HL-60 (cell line): ENCODE results near the gene MPP3.

Experiments
- DNase-seq, 2 experiments: peaks; one replicate each; pipeline ENCODE4 v3.0.0-alpha.2; 2010 to 2020; ENCODE audit warnings: low read depth in 1 of 2, low spot score in 1 of 2
- H3K27ac ChIP-seq: fragments of 250-450 bp; sonication (Bioruptor Pico); replicated peaks from 2 replicates; pipeline ENCODE4 v1.5.1; 2020; ENCODE audit warnings: mild to moderate bottlenecking, moderate library complexity
- H3K27me3 ChIP-seq: fragments of 250-450 bp; sonication (Bioruptor Pico); 2 replicates; pipeline ENCODE4 v1.5.1; 2021; ENCODE audit warnings: mild to moderate bottlenecking, moderate library complexity; ENCODE audit not compliant: insufficient read depth, poor library complexity, severe bottlenecking
- H3K4me3 ChIP-seq: replicated peaks from 2 replicates; pipeline ENCODE4 v1.5.1; 2011; ENCODE audit warnings: mild to moderate bottlenecking, control low read depth, low read length; ENCODE audit not compliant: insufficient read depth
- CTCF ChIP-seq: IDR thresholded peaks from one replicate; pipeline ENCODE4 v1.5.1; 2011; ENCODE audit warnings: low read length, control low read depth, inconsistent platforms; ENCODE audit not compliant: insufficient read depth
- GABPA ChIP-seq: IDR thresholded peaks from 2 replicates; pipeline ENCODE4 v1.6.1; 2012; ENCODE audit warnings: low read depth
- POLR2AphosphoS5 ChIP-seq: IDR thresholded peaks from 2 replicates; pipeline ENCODE4 v1.6.1; 2012; ENCODE audit warnings: low read depth
- REST ChIP-seq: IDR thresholded peaks from 2 replicates; pipeline ENCODE4 v1.6.1; 2012; ENCODE audit warnings: low read depth; ENCODE audit not compliant: insufficient replicate concordance
- SPI1 ChIP-seq: IDR thresholded peaks from 2 replicates; pipeline ENCODE4 v1.6.1; 2012; ENCODE audit warnings: low read depth, mild to moderate bottlenecking, borderline replicate concordance

The MPP3 gene

GRCh38 chr17:43810226-43810715, 22.7 kb downstream of the MPP3 start:
- no peak overlapping the region for H3K4me3 ChIP-seq
- TF ChIP-seq REST (no peak), POLR2AphosphoS5 (no peak), CTCF (no peak), GABPA (no peak), SPI1 (no peak)
- no peak for DNase-seq
- H3K27me3 ChIP-seq: no peaks in the 10 kb centered on the region
- H3K27ac ChIP-seq: no peak overlapping the region

GRCh38 chr17:43809121-43809520, 23.8 kb downstream of the MPP3 start:
- Histone ChIP-seq H3K4me3 (no peak overlapping the region), H3K27me3 (no peaks in the 10 kb centered on the region), H3K27ac (no peak overlapping the region)
- TF ChIP-seq SPI1 (no peak), CTCF (no peak), GABPA (no peak), REST (no peak), POLR2AphosphoS5 (no peak)
- no peak for DNase-seq

- Histone ChIP-seq H3K27me3 (no peaks in the 10 kb centered on the region), H3K27ac (no peak overlapping the region), H3K4me3 (no peak overlapping the region)
- no peak for DNase-seq
- TF ChIP-seq REST: no peak
- no peak for TF ChIP-seq CTCF
- TF ChIP-seq POLR2AphosphoS5: no peak
- no peak for TF ChIP-seq GABPA
These were observed 24.9 kb downstream of the MPP3 start for GRCh38 chr17:43808076-43808475.
